ENCODE results near the gene GPRASP3. TPM values are rescaled to one million over a fixed set of nuclear protein-coding genes. Genes with fewer than 3 reads are reported as not detected.
"Not testable (repeated sequence)": the region's sequence is repeated elsewhere in the genome, so short reads cannot be mapped to it uniquely, and the experiment has no call there.

GPRASP3 gene
- total RNA-seq (2021) (7.8 and 8.3 TPM in 2 replicates), Bru-seq, nascent RNA (percentile 67 among the genes with signal in this experiment), BruChase-seq, experiment 1, labeled RNA remaining after a 2-hour chase (percentile 78 among the genes with signal in this experiment), BruChase-seq, experiment 2, labeled RNA remaining after a 6-hour chase (percentile 76 among the genes with signal in this experiment)
- long read RNA-seq, full-length matches to known transcripts, result 3 of 6 reads
- long read RNA-seq, partial matches to known transcripts, result 0 of 6 reads
- long read RNA-seq, other reads (novel, unspliced or antisense), result 3 of 6 reads

GRCh38 chrX:102720237-102721168 lies at the start of gene GPRASP3:
Gene GPRASP3 (plus strand): TSS chrX:102720743. CDS start chrX:102748996, 28,253 bp downstream.
- BruUV-seq (replicated peaks), result TSS peak; percentile 29
- H3K4me3 ChIP-seq (ENCODE audit: low read depth, low read length, poor library complexity, severe bottlenecking), result peak within 1 kb of the TSS; percentile 52
- TF ChIP-seq EZH2 (IDR thresholded peaks at IDR 0.05; ENCODE audit: borderline replicate concordance, low read depth, low read length, poor library complexity, severe bottlenecking), result no peak
- TF ChIP-seq CTCF (conservative IDR thresholded peaks at IDR 0.05; ENCODE audit: low read depth, low read length), result no peak
- ChIA-PET CTCF (interaction anchor here (1.0 kb wide), 1 partner anchor 180 kb away, joined by 3 read pairs; no protein-coding TSS in a partner anchor), POLR2A (ENCODE audit: low non-redundant PET) (interaction anchor here (0.6 kb wide), 1 partner anchor 203 kb away, joined by 3 read pairs; no protein-coding TSS in a partner anchor)
- H3K27ac ChIP-seq (ENCODE audit: low read depth, low read length, poor library complexity, severe bottlenecking), result peak within 1 kb of the TSS; percentile 29
- H3K36me3 ChIP-seq (ENCODE audit: insufficient read depth, low read length, poor library complexity, severe bottlenecking), result no peaks in the 10 kb centered on the region
- H3K27me3 ChIP-seq (replicated peaks; ENCODE audit: insufficient read depth, low read depth, low read length, poor library complexity), result no peaks in the 10 kb centered on the region
- peaks cover 4% of the 10 kb centered on the region for H3K4me1 ChIP-seq (ENCODE audit: insufficient read depth, low read length, poor library complexity, severe bottlenecking)
- H3K9me3 ChIP-seq (ENCODE audit: low read depth, low read length, poor library complexity, severe bottlenecking), result no peaks in the 10 kb centered on the region
- DNase-seq (ENCODE audit: low spot score), result peak; percentile 68
- intact Hi-C loops (cut with micrococcal nuclease; ENCODE audit: unreplicated experiment), result no loop called here

- H3K4me1 ChIP-seq (ENCODE audit: insufficient read depth, low read length, poor library complexity, severe bottlenecking), result no peaks in the 10 kb centered on the region
- POLR2A ChIA-PET (ENCODE audit: low non-redundant PET), result no interaction called here
- no peaks in the 10 kb centered on the region for H3K27me3 ChIP-seq (replicated peaks; ENCODE audit: insufficient read depth, low read depth, low read length, poor library complexity)
- intact Hi-C loops (cut with micrococcal nuclease; ENCODE audit: unreplicated experiment), result no loop called here
- H3K36me3 ChIP-seq (ENCODE audit: insufficient read depth, low read length, poor library complexity, severe bottlenecking), result no peaks in the 10 kb centered on the region
- no peaks in the 10 kb centered on the region for H3K9me3 ChIP-seq (ENCODE audit: low read depth, low read length, poor library complexity, severe bottlenecking)
- no peak for DNase-seq (ENCODE audit: low spot score)
- no peak overlapping the region for H3K27ac ChIP-seq (ENCODE audit: low read depth, low read length, poor library complexity, severe bottlenecking)
- CTCF ChIA-PET, result no interaction called here
- no peak overlapping the region for H3K4me3 ChIP-seq (ENCODE audit: low read depth, low read length, poor library complexity, severe bottlenecking)
- BruUV-seq (replicated peaks), result no TSS peak
- TF ChIP-seq CTCF (conservative IDR thresholded peaks at IDR 0.05; ENCODE audit: low read depth, low read length) (no peak), EZH2 (IDR thresholded peaks at IDR 0.05; ENCODE audit: borderline replicate concordance, low read depth, low read length, poor library complexity, severe bottlenecking) (no peak)
Observed at GRCh38 chrX:102672856-102673255, 47.7 kb upstream of the GPRASP3 start.

- H3K9me3 ChIP-seq (ENCODE audit: low read depth, low read length, poor library complexity, severe bottlenecking); H3K4me3 ChIP-seq (ENCODE audit: low read depth, low read length, poor library complexity, severe bottlenecking); BruUV-seq (replicated peaks); DNase-seq (ENCODE audit: low spot score); H3K4me1 ChIP-seq (ENCODE audit: insufficient read depth, low read length, poor library complexity, severe bottlenecking); H3K27ac ChIP-seq (ENCODE audit: low read depth, low read length, poor library complexity, severe bottlenecking); CTCF ChIA-PET; POLR2A ChIA-PET (ENCODE audit: low non-redundant PET); H3K36me3 ChIP-seq (ENCODE audit: insufficient read depth, low read length, poor library complexity, severe bottlenecking); intact Hi-C loops (cut with micrococcal nuclease; ENCODE audit: unreplicated experiment); H3K27me3 ChIP-seq (replicated peaks; ENCODE audit: insufficient read depth, low read depth, low read length, poor library complexity): not testable (repeated sequence)
Observed at GRCh38 chrX:102677479-102677878, 43.1 kb upstream of the GPRASP3 start.

Data from A673 (cell line).